NCI-H2196 treated with DMSO at 0.1 percent for 48 hours (cell line): ENCODE data around the gene FGR.

Experiments
- DNase-seq: peaks from one replicate; lab custom pipeline; 2025; ENCODE audit not compliant: unreplicated experiment; lab: John Stamatoyannopoulos, UW

The FGR gene

DNA sequence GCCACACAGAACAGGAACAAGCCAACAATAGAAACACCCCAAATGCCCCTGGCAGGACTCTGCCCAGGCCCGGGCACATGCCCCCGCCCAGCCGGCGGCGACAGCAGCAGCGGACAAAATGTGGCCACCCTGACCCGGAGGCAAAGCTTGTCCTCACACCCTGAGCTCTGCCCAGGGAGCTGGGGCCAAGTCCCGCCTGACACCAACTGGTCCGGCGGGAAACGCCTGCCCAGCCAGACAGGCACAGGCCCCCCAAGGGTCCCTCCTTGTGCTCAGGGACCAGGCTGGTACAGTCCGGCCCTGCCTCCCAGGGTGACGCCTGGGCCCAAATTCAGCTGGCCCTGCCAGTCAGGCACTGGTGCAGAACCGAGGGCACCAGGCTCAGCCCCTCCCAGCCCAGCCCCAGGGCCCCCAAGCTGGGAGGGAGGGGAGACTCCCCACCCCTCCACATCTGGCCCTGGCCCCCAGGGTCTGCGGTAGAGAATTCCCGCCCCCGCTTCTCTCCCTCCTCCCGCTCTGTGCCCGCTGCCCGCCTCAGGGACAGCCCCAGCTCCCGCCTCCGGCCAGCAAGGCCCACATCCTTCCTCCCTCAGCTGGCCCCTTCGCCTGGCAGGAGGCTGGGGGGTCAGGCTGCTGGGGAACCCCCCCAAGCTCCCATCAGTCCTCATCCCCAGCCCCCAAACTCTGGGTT, 33.1 kb downstream of the FGR start:
- no peak for DNase-seq

DNA sequence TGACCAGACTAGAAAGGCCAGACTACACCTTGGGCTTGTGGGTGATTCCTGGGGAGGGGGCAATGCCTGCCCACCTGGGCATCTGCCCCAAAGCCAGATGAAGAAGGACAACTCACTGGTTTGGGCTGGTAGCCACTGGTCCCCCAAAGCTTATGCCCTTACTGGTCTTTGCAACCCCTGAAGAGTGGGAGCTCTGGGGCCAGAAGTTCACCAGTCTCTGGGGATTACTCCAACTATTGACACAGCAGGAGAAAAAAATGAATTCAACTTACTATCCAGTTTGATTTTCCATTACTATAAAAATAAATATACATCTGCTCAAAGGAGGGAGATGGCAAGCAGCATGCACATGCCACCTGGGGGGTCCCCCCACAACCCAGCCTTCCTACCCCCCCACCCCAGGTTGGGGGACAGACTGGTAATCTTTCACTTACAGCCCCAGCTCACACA, 33.6 kb downstream of the FGR start:
- DNase-seq: no peak

DNA sequence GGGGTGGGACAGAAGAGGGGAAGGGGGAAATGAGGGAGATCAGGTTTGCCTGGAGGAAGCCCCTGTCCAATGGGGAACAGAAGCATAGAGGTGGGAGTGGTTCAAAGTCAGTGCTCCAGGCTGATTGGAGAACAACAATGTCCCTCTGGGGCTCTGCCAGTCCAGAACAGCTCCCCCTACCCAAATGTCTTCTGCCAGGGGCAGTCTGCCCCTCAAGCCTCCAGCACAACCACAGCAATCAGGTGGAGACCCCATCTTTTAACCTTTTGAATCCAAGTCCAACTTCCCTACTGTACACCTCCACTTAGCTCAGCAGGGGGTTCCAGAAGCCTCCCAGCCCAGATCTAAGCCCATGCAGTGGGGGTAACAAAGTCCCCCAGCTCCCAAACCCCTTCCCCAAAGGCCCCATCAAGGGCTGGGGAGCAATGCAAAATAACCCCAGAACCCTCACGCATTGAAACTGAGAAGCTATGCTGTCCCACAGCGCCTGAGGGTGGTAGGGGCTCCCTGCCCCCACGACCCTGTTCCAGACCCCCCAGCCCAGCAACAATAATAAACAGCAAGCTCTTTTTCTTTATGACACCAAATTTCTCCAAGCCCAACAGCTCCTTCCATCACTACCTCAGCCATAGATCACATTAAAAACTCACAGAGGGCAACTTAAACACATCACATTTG, 34.3 kb downstream of the FGR start:
- DNase-seq: no peak

DNA sequence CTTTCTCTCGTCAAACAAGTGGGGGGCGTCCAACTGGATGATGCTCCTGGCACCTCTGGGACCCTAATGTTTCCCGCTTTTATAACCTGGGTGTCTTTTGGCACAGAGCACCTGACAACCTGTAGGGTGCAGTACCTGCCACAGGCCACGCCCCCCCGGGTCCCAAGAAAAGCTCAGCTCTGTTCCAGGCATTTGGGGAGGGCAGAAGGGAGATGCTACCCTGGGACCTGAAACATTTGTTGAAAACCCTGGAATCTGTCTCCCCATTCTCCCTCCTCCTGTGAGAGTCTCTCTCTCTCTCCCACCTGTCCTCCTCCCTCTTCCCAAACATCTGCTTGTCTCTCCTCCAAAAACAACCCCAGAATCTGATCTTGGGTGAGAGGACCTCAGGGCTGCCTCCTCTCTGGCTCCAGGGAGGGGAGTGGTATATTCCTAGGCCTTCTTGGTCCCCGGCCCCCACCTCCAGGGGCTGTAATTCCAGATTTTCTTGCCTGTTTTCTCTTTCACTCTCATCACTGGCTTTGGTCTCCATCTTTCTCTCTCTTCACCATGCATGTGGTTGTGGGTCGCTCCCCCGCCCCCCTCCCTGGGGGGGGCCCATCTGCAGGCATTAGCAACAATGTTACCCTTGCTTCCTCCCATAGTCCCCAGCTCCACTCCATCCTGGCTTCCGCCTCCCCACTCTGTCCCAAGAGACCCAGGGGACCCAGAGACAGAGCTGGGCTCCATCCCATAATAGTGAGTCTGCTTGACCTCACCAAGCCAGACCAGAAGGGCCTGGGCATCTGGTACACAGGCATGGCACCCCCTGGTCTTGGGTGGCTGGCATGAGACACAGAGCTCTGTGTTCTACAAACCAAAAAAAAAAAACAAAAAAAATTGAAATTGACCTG, 35.1 kb downstream of the FGR start:
- no peak for DNase-seq

DNA sequence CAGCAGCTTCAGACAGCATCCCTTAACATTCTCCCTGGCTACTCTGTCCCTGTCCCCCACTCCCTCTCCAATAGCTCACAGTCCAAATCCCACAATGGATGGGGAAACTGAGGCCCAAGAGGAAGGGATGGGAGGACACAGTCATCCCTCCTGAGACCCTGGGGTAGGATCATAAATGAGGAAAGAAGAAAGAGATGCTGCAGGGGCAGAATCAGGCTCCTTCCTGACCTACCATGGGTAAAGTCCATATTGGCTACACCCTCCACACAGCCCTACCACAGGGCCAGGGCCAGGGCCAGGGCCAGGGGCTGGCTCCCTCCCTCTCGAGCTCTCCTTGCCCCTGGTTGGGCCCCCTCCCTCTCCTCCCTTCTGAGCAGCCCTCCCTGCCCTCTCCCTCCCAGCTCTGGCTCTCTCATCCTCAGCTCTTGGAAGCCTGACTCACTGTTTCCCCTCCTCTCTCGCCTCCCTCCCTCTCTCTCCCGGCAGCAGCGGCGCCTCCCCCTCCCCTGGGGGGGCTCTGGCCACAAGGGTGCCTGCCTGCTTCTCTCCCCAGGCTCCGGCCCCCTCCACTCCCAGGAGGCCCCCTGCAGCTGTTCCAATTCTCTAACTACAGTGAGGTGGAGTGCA, 36.0 kb downstream of the FGR start:
- peak; percentile 42 for DNase-seq

DNA sequence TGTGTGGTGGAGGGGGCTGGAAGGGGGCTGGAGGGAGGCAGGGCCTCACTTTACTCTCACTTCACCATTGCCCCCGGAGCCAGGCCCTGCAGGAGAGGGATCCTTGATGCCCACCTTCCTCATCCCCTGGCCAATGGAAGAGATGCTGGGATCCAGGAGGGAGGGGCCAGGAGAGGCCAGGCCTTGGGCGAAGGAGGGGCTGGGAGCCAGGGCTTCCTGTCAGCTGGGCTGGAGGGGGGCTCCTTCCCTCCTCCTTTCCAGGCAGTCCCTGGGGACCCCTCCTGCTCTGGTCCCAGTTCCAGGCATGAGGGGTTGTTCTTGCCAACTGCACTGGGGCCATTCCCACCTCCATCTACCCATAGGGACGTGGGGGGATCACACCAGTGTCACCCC, 36.7 kb downstream of the FGR start:
- no peak for DNase-seq

DNA sequence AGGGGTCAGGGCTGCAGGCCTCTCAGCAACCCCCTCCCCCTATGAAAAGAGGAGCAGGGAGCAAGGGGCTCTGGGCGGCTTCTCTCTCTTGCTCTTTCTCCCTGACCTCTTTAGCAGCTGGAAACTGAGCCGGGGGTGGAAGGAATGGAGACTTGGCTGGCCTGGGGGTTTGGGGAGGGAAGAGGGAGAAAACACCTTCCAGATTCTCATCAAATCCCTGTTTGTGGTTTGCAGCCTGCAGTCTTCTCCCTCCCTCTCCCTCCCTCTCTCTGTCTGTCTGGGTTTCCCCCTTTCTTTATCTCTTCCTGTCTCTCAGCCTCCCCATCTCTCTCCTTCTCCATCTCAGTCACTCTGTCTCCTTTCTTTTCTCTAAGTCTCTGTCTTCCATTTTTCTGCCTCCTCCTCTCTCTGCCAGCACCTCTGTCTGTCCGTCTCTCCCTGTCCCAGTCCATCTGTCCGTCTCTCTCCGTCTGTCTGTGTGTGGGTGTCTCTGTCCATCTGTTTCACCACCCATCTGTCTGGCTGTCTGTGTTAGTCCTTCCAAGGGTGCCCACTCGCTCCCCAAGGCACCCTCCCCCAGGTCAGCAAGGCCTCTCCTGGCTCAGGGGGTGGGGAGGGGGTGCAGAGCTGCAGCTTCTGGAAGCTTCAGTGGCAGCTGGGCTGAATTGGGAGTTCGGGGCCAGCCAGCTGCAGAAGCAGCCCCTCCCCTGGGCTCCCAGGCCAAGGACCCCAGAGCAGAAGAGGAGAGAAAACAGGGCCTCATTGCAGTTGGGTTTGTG, 37.3 kb downstream of the FGR start:
- DNase-seq: no peak

DNA sequence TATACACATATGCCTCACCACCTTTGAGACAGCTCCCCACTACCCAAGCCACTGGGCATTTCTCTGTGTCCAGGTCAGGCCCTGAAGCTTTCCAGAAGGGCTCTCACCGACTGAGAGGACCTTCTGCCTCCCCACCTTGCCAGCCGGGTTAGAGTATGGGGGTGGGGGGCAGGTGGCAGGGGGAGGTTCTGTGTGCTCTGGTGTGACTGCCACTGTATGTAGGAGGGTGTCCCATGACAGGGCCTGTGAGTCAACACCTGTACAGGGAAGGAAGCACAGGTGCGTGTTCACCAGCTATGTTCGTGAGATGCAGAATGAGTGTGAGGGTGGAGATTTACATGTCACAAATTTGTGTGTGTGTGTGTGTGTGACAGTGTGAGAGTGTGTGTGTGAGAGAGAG, 38.0 kb downstream of the FGR start:
- DNase-seq: no peak

DNA sequence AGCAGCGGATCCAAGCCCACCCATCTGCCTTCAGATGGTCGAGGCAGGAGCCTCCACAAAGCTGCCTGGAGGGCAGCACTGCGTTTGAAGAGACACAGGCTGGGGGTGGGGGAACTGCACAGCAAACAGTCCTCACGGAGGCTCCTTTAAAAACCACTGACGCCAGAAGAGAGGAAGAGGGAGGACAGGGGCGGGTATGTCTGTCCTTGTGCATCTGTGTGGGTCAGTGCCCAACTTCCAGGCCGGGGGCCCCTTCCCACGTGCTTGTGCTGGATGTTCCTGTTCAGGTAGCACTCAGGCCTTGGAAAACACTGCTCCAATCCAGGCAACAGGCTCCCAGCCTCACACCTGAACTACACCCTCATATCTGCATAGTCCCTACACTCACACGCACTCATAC, 38.7 kb downstream of the FGR start:
- no peak for DNase-seq

DNA sequence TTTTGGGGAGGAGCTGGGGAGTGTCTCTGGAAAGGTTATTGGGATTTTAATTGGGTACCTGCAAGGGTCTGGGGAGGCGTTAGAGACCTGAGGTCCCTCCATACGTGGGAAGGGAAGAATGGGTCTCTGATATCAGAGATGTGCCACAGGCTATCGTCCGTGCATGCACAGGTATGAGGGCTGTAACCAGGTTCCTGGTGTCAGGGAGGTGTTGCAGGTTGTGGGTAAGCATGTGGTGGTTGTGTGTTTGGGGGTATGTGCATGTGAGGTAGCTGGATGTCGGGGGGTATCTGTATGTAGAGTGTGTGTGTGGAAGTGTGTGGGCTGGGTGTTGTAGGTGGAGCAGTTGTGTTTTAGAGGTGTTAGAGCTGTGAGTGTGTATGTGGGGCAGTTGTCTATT, 39.4 kb downstream of the FGR start:
- no peak for DNase-seq

DNA sequence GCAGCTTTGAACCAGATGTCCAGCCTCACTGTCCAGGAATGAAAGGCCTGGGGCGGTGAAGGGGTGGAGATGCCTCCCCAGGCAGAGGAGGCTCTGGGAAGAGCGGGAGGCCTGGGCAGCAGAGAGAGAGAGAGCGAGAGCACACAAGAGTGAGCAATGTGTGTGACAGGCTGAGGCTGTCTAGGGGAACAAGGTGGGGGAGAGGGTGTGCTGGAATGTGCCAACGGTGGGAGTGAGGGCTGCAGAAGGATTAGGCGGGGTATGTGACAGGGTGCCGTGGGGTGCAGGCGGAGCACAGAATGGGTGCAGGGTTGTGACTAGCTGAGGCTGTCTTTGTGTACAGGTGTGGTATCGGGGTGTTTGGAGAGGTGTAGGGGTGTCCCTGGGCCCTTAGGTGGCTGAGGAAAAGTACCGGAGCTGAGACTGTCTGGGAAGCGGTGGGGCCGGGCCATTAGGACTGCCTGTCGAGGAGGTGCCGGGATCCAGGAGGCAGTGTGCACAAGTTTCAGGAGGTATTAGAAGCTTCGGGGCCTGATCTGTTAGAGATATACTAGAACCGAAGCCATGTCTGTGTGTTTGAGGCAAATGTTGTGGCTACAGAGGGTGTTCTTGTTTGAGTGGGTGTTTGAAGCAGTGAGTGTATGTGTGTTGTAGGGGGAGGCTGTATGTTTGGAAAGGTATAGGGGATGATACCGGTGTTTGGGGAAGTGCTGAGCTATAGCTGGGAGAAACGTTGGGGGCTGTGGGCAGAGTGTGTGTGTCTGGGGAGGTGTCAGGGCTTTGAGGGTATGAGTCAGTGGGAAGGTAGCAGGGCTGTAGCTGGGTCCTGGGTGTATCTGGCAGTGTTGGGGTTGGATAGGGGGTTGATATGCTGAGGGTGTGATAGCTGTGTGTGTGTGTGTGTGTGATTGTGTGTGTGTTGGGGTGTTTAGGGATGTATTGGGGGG, 40.1 kb downstream of the FGR start:
- DNase-seq: no peak

DNA sequence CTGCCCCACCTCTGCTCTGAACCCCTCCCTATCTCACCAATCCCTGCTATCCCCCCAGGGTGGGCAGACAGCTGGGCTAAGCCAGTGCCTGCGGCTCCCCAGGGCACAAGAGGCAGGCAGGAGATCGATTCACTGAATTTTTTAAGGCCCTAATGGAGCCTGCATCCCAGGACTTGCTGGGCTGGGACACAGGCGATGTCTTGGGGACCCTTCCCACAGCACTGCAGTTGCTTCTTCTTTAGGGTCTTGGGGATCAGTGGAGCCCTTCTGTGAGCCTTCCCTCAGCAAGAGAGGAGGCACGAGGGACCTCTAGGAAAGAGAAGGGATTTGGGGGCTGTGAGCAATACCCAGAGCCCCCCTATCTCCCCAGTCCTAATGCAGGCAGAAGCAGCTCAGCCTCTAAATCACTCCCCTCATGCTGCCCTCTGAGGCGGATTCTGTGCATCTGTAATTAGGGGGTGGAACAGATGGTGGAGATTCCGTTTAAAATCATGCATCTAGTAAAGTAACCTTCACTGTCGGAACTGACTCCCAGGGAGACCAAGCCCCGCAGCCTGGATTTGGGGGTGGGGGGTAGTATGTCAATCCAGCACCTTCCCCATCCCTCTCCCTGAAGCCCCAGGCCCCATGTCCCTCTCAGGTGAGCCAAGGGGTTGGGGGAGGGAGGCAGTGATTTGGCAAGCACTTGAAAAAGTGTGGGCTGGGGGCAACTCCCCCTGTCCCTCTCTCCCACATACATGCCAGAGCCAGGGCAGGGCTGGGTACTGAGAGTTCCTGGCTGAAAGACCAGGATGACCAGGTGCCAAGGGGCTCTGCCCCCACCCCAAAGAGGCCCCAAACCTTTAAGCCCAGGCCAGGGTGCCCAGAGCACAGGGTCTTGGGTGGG, 41.1 kb downstream of the FGR start:
- DNase-seq: no peak

DNA sequence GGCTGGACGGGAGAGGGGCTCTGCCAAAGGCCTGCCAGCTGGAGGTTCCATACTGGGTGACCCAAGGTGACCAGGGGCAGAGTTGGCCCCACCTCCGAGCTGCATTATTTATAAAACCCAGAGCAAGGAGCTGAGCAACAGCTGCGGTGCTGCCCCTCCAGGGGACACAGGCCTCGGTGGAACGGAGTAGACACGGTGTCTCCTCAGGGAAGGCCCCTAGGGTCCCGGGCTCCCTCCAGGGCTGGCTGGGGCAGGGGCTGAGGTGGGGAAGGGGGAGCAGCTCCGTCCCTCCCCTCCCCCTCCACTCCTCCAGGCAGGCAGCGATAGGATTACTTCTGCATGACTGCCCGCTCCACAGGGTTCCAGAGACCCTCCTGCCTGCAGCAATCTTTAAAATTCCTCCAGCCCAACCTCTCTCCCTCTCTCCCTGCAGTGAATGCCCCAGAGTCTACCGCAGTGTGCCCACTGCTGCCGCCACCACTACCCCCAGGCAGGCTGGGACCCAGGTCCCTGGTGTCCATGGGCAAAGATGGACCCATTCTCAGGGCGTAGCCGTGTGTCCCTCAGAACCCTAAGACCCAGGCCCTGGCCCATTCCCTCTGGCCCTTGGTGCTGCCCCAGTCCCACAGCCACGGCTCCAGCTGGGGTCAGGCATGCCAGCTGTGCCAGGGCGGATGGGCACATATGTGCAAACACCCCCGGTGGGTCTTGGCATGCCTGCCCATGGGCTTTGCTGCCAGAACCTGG, 41.9 kb downstream of the FGR start:
- DNase-seq: no peak

DNA sequence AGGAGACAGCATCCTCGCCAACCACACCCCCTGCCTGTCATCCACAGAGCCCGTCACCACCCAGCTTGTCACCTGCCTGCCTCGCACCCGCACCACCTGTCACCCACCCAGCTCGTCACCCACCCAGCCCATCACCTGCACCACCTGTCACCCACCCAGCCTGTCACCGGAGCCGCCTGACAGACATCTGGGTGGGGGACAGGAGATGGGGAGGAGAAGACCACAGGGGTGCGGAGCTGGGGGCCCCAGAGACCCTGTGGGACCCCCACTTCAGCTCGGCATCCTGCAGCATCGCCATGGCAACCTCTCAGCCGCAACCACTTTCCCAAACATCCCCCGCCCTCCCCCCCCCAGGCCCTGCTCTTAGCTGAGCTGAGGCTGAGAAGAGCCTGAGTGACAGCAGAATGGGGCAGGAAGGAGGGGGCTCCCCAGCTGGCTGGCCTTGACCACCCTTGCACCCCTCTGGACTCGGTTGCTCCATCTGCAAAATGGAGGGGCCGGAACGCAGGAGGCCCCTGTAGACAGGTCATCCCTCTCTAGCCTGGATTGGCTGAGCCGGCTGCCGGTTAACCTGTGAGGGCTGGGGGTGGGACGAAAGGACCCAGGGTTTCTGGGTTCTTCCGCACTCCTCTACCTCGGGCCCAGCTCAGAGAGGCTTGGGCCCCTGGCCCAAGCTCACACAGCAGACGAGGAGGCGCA, 42.6 kb downstream of the FGR start:
- DNase-seq: no peak

DNA sequence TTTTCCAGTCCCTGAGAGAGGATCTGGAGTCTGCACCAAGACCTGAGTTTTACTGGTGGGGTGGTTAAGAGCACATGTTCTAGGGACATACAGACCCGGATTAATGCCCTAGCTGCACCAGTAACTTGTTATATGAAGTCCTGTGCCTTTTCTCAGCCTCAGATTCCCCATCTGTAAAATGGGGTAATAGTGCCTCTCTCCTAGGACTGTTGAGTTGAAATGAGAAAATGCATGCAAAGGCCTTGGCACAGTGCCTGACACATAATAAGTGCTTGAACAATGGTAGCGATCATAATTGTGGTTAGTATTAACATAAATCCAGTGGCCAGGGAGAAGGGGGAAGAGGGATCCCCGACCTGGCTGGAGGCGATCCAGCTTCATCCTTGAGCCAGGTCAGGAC, 43.4 kb downstream of the FGR start:
- DNase-seq: no peak

DNA sequence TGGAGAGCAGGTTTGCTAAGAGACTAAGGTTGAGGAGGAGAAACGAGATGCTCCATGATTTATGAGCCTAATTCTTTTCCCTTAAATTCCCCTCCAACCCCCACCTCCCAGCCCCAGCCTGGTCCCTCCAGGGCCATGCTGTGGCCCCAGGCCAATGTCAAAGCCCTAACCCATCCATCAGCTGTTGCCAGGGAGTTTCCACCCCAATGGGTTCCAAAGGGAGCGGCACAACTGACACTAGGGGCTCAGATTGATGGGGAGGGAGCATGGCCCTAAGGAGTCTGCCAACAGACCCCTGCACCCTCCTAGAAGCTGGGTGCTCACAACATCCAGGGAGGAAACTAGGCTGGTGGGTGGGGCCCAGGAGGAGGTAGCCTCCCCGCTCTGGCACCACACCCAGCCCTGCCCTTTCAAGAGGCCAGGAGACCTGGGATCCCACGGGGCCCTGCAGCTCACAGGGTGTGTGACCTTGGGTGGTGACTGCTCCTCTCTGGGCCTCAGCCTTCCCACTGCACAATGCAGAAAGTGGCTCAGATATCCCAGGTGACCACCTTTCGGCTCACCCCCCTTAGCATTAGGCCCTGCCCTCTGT, 44.0 kb downstream of the FGR start:
- no peak for DNase-seq

DNA sequence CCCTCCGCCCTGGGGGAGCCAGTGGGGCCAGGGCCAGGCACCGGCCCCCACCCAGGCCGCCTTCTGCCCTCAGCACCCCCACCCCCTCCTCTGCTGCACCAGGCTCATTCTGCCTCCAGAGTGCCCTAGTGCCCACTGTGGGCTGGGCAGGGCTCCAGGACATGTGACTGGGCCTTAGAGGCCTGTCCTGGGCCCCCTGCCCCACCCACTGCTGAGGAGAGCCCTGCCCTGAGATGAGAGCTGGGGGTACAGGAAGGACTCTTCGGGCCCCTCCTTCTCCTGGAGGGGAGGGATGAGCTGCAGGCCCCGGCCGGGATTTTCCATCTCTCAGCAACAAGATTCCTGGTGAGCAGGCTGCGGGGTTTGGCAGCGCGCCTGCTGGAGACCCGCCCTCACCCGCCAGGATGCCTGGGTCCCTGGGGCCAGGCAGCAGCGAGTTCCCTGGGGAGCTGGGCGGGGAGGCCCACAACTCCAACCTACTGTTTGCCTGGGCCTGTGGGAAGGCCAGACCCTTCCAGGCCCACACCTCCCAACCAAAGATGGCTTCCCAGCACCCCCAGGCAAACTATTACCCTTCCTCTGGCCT, 45.1 kb downstream of the FGR start:
- DNase-seq: peak; percentile 32
